GM21526 (cell line): ENCODE results near the gene MMP11.
"Not testable (repeated sequence)": the region's sequence is repeated elsewhere in the genome, so short reads cannot be mapped to it uniquely, and the experiment has no call there.

Source experiments
- ATAC-seq: cut with Tn5 transposase; IDR thresholded peaks from one replicate; pipeline ENCODE4 v1.9.1; 2021; ENCODE audit warnings: moderate library complexity; ENCODE audit not compliant: unreplicated experiment, low FRiP score

MMP11 gene

GRCh38 chr22:23772649-23773473, at the start of gene MMP11:
Gene MMP11, plus strand, starts transcription at chr22:23772849. Its CDS starts 22 bp downstream, at chr22:23772871.
- ATAC-seq: no peak

GRCh38 chr22:23728108-23728507, 44.5 kb upstream of the MMP11 start:
- ATAC-seq: not testable (repeated sequence)

DNA sequence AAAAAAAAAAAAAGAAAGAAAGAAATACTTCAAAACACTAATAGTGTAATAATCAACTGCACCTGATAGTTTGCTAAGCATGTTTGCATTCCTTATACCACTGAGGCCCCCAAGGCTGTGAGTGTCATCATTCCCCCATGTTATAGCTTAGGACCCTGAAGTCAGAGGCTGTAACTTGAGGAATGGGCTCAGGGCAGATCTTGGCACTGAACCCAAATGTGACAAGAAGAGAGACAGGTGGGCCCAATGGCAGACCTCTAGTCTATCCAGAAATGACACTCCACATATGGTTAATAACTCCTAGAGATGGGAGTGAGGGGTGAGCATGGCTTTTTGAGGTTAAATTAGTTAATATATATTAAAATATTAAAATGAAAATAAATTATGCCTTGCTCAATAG, 35.0 kb upstream of the MMP11 start:
- ATAC-seq: no peak

GRCh38 chr22:23742505-23743264, 30.0 kb upstream of the MMP11 start:
- no peak for ATAC-seq

- ATAC-seq: no peak
Observed at GRCh38 chr22:23743303-23743705, 29.3 kb upstream of the MMP11 start.

- ATAC-seq: no peak
Observed at GRCh38 chr22:23744001-23744400, 28.6 kb upstream of the MMP11 start.

DNA sequence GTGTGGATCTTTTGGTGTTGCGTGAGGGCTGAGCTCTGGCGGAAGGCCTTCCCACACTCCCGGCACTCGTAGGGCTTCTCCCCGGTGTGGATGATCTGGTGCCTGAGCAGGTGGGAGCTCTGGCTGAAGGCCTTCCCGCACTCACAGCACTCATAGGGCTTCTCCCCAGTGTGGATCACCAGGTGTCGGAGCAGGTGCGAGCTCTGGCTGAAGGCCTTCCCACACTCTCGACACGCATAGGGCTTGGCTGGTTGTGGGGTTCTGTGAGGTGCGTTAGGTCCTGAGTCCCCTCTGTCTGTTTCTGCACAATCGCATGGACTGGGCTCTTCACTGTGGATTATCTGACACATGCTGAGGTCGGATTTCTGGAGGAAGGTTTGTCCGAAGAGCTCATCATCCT, 28.2 kb upstream of the MMP11 start:
- ATAC-seq: no peak

- ATAC-seq: no peak
Observed at GRCh38 chr22:23745791-23746190, 26.9 kb upstream of the MMP11 start.

DNA sequence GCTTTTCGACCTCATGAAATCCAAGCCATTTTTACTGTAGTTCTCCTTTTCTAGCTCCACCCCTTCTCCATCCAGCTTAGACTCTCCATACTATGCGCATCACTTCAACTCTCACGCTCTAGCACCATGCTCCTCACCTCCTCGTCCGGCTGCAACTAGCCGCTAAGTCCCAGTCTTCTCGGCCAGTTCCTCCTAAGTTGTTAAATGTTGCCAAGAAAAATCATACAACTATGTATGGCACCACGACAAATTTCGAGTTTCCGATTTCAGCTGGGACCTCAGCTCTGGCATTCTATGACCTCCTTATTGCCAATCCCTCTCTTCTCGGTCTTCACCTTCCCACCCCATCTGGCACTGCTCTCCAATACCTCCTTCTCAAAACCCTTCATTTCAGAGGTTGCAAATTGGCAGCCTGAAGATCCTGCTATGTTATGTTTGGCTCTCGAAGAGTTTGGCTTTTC, 22.8 kb upstream of the MMP11 start:
- ATAC-seq: no peak

DNA sequence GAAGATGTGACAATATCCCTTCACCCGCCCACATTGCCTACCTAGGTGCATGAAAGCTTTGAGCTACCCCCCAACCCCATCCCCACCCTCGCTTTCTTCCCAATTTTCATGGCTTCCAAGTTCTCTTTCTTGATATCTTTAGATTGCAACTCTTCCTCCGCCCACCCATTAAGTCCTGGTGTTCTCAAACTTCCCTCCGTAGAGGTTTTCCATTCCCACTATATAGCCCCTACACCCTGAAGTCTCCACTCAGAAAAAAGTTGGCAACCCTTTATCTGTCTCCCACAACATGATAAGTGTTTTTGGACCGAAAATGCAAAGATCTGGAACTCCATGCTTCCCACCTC, 22.3 kb upstream of the MMP11 start:
- ATAC-seq: no peak

GRCh38 chr22:23750714-23751440, 21.8 kb upstream of the MMP11 start, which contains the start of gene ZNF70:
Gene ZNF70, minus strand, starts transcription at chr22:23751112. Its CDS starts 5,972 bp downstream, at chr22:23745140.
- peak; percentile 58 for ATAC-seq

- ATAC-seq: peak; percentile 20
Observed at GRCh38 chr22:23751441-23751996, 21.1 kb upstream of the MMP11 start.

DNA sequence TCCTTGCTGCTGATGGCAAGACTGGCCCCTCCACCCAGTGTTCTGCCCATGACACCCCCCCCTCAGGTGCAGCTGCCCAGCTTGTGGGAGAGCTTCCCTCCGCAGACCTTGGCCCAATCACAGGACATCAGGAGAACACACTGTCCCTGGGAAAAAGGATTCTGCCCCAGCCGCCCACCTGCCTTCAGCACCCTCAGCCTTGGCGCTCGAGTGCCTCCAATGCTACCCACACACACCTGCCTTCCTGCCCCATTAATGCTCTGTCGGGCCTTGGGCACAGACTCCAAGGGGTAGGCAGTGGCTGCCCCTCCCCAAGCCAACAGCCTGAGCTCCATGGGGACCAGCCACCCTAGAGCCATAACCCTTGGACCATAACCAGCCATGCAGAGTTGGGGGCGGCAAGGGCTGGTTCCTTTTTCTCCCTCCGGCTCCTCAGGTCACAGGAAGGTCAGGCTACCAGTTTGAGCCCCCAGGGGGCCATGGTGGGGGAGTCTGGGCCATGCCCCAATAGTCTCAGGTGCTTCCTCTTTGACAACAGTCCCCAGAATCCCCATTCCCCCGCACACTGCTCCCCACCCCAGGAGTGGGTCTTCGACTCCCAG, 20.5 kb upstream of the MMP11 start:
- ATAC-seq: no peak

GRCh38 chr22:23752750-23753149, 19.9 kb upstream of the MMP11 start:
- no peak for ATAC-seq

GRCh38 chr22:23753385-23753784, 19.3 kb upstream of the MMP11 start:
- ATAC-seq: no peak

DNA sequence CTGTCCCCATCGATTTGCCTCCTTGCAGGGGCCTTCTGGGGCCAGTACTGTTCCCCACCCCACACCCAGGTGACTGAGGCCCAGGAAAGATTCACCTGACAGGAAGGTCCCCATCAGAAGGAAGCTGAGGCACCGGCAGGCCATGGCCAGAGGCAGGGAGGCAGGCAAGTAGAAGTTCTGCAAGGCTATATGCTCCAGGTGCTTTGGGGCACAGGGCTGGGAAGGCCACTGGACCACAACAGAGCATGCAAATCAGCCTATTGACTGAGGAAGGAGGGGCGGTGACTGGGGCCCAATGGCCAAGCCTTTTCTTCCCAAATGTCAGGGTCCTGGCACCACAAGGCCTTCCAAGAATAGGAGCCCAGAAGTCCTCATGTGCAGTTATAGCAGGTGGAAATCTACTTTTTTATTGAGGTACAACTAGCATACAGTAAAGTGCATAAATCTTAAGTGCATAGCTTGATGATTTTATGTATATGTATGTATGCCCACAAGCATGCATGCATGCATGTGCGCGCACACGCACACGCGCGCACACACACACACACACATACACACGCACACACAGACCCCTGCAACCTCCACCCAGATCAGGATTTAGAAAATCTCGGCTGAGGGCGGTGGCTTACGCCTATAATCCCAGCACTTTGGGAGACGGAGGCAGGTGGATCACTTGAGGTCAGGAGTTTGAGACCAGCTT, 18.3 kb upstream of the MMP11 start, which contains the start of gene VPREB3:
VPREB3 (minus strand) TSS at position 206 of the 700 bp plus-strand sequence; CDS start at position 144, 62 bp downstream.
- ATAC-seq: no peak

GRCh38 chr22:23754980-23755636, 17.5 kb upstream of the MMP11 start:
- no peak for ATAC-seq

DNA sequence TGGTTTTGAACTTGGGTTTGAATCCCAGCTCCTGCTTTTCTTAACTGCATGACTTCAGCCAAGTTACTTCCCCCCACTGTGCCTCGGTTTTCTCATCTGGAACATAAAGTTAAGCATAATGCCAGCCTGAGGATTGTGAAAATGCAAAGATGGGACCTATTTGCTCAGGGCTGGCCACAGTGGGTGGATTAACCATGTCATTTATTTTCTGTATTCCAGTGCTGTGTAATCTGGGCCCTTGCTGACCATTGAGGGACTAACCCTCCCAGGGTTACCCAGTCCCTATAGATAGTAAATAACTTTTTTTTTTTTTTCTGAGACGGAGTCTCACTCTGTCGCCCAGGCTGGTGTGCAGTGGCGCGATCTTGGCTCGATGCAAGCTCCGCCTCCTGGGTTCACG, 16.9 kb upstream of the MMP11 start:
- no peak for ATAC-seq

- ATAC-seq: no peak
Observed at GRCh38 chr22:23756891-23757290, 15.8 kb upstream of the MMP11 start.
